SH-SY5Y (cell line): ENCODE measurements around the gene FAM83B.

Experiments
- GATA2 ChIP-seq: IDR thresholded peaks from 2 replicates; pipeline ENCODE4 v1.6.1; 2011; ENCODE audit warnings: mild to moderate bottlenecking, low read depth, low read length
- GATA3 ChIP-seq: IDR thresholded peaks from 2 replicates; pipeline ENCODE4 v1.6.1; 2011; ENCODE audit warnings: low read depth, mild to moderate bottlenecking, low read length, moderate library complexity

Gene FAM83B

DNA sequence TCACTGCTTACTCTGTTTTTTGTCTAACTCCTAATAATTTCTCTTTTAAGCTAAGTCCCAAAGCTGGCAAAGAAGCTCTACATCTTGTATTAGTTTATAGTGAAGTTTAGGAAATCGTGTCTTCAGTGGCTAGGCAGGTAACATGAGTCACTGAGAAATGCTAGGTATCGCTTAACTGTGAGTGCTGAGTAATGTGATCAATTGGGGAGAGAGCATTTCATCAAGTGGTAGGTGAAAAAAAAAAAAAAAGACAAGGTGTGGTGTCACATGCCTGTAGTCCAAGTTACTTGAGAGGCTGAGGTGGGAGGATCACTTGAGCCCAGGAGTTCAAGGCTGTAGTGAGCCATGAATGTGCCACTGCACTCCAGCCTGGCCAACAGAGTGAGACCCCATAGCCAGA lies 125.3 kb downstream of the FAM83B start:
- TF ChIP-seq GATA2: no peak
- no peak for TF ChIP-seq GATA3

DNA sequence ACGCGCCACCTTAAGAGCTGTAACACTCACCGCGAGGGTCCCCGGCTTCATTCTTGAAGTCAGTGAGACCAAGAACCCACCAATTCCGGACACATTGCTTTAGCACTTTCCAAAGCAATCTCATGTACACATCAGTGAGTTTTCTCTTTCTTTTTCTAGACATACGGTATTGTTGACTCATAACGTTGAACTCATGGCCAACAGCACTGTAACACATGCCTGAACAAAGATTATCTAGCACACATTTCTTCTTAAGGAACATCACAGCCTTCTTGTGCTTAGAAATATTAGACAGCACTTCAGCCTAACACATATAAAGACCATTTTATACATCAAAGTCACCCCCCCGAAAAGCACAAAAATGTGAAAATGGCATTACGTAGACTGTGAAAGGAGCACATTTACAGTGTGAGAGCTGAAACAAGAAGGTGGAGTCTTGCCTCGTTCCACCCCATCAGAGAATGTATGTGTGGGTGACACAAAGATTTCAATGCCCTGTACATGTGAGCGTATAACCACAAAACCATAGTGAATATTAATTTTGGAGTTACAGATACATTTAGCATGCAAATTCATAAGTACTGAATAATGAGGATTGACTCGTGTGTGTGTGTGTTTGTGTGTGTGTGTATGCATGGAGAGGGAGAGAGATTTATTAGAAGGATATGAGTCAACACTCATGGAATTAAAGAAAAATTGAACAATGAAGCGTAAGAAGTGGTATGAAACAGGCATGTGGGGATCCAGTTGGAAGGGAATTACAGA lies 134.1 kb downstream of the FAM83B start:
- TF ChIP-seq GATA3: no peak

DNA sequence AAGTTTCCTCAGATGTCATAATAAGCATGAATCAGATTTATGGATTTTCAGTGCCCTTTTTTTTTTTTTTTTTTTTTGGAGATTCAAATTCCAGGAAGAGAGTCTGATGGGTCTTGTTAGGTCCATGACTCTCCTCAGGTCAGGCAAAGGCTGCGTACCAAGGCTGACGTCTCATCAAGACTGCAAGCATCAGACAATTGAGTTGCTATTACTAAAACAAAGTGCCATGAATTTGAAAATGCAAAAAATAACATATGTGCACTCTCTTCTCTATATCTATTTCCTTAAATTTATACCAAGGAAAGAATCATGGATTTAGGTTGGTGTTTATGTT lies 134.7 kb downstream of the FAM83B start:
- no peak for TF ChIP-seq GATA3
- TF ChIP-seq GATA2: no peak

DNA sequence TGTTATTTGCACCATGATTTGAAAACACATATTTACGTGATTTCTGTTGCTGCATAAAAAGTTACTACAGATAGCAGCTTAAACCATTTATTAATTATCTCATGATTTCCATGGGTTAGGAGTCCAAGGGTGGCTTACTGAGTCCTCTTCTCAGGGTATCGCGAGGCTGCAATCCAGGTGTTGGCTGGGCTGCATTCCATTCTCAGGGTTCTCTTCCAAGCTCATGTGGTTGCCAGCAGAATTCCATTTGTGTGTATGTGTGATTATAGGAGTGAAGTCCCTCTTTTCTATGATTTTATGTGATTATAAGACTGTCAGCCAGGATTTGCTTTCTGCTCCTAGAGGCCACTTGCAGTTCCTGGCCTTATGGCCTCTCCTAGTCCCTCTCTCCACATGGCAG lies 135.1 kb downstream of the FAM83B start:
- TF ChIP-seq GATA3 (no peak), GATA2 (no peak)

DNA sequence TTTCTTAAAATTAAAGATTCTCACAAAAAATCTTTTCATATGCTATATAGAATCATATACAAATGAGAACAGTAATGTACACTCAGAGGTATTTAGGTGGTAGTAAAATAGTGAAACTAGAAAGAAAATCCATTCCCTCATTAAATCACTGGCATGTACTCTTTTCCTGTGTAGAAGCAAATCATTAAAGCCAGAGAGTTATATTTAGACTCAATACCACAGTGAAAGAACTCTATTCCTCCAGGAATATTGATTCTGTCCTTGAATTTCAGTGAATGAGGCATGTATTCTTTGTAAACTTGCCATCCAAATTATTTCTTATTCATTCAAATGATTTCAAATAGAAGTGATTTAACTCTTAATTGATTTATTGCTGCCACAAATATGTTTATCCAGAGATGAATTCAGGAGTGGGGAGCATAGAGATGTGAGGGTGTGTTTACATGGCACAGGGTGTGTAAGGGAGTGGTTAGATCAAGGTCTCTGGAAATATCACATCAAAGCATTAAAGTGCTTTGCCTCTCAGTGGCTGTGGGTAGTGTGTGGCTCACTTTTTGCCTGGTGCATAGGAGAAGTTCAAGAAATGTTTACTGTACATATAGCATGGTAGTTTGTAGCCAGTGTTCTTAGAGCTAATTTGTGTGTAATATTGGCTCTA lies 141.2 kb downstream of the FAM83B start:
- no peak for TF ChIP-seq GATA3
- TF ChIP-seq GATA2: no peak

DNA sequence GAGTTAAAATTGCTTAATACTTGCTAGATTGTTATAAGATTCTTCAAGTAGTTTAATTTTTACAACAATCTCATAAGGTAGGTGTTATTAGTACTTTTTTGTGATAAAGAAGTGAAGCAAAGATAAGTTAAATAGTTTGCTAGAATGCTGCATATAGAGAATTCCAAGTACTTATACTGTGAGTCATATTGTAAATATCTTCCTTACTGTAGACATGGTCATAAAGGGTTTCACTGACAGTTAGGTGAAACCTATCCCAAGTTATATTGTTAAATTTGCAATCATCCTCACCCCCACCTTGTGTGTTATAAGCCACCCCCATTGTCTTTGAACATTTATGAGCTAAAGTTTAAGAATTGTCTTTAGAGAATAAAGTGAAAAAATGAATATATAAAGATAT lies 142.0 kb downstream of the FAM83B start:
- TF ChIP-seq GATA3 (no peak), GATA2 (no peak)

DNA sequence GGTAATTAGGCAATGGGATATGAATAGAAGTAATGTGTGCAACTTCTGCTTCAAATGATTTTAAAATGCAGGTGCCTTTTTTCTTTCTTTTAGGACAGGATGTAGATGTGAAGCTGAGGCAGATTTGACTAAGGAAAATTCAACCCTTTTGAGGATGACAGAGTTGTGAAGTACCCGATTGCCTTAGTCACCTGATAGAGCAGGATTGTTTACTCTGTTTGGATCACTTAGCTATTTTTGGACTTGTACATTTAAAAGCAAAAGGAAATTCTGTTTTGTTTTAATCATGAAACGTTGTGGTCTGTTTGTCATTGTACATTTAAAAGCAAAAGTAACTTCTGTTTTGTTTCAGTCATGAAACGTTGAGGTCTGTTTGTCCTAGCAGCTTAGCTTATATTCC lies 143.4 kb downstream of the FAM83B start:
- TF ChIP-seq GATA3 (no peak), GATA2 (no peak)
